CD4-positive, alpha-beta T cell (primary cell): ENCODE measurements around the gene PCDH12. TPM values are rescaled to one million over a fixed set of nuclear protein-coding genes. Genes with fewer than 3 reads are reported as not detected.

ENCODE experiments used
- ATAC-seq: fragments of 200-7000 bp; cut with Tn5 transposase; one replicate; pipeline ENCODE4 v1.10.0; 2022; ENCODE audit warnings: mild to moderate bottlenecking; ENCODE audit not compliant: poor library complexity
- CTCF ChIA-PET: fragments of 350-600 bp; sonication (Branson Sonifier 250); formaldehyde crosslinking; loops from one replicate; lab custom pipeline; 2021; ENCODE audit warnings: antibody characterized with exemption, inconsistent platforms; lab: Charles Lee
- POLR2A ChIA-PET: fragments of 350-600 bp; sonication (Branson Sonifier 250); formaldehyde crosslinking; loops from one replicate; lab custom pipeline; 2021; ENCODE audit warnings: antibody characterized with exemption, inconsistent platforms; lab: Charles Lee
- DNase-seq, 14 experiments: peaks; one replicate each; pipeline ENCODE4 v3.0.0-alpha.2; 2013 to 2020; ENCODE audit warnings: mixed read lengths in 2 of 14
- H3K27ac ChIP-seq, 2 donors: one replicate each; pipeline versions ENCODE4 v1.5.1 to v1.7.0; 2013; ENCODE audit warnings: low read length in 2 of 2, low read depth in 1 of 2, mild to moderate bottlenecking in 1 of 2
- H3K27me3 ChIP-seq, 2 experiments: 1 replicate in 1 of 2; 2 replicates in 1 of 2; pipeline versions ENCODE4 v1.6.1 to v1.7.0; 2013; ENCODE audit warnings: low read length in 2 of 2, control low read depth in 1 of 2, mild to moderate bottlenecking in 1 of 2, moderate library complexity in 1 of 2; ENCODE audit not compliant: insufficient read depth in 2 of 2, control insufficient read depth in 1 of 2
- H3K36me3 ChIP-seq: one replicate; pipeline ENCODE4 v1.6.1; 2013; ENCODE audit warnings: low read length, control low read depth; ENCODE audit not compliant: insufficient read depth
- H3K4me1 ChIP-seq: one replicate; pipeline ENCODE4 v1.6.1; 2013; ENCODE audit warnings: low read length, control low read depth; ENCODE audit not compliant: insufficient read depth
- H3K4me3 ChIP-seq: one replicate; pipeline ENCODE4 v1.5.1; 2013; ENCODE audit warnings: mild to moderate bottlenecking, low read length, moderate library complexity
- H3K9me3 ChIP-seq, 2 experiments: 1 replicate in 1 of 2; 2 replicates in 1 of 2; pipeline versions ENCODE4 v1.6.1 to v1.7.0; 2013; ENCODE audit warnings: low read length in 2 of 2, mild to moderate bottlenecking in 2 of 2, control low read depth in 1 of 2, moderate library complexity in 1 of 2; ENCODE audit not compliant: control insufficient read depth in 1 of 2, insufficient read depth in 1 of 2
- H3K27ac Mint-ChIP-seq: one replicate; pipeline ENCODE4 v1.8.0; 2020; ENCODE audit warnings: mixed read lengths
- H3K27me3 Mint-ChIP-seq: one replicate; pipeline ENCODE4 v1.8.0; 2021; ENCODE audit warnings: mixed read lengths
- H3K36me3 Mint-ChIP-seq: one replicate; pipeline ENCODE4 v1.8.0; 2021; ENCODE audit warnings: low read depth, mixed read lengths
- H3K4me1 Mint-ChIP-seq: one replicate; pipeline ENCODE4 v1.8.0; 2021; ENCODE audit warnings: low read depth, mixed read lengths
- H3K4me3 Mint-ChIP-seq: one replicate; pipeline ENCODE4 v1.8.0; 2020; ENCODE audit warnings: mild to moderate bottlenecking, mixed read lengths
- H3K9me3 Mint-ChIP-seq: one replicate; pipeline ENCODE4 v1.8.0; 2020; ENCODE audit warnings: mixed read lengths
- CTCF ChIP-seq: fragments of 200-600 bp; IDR thresholded peaks from one replicate; pipeline ENCODE4 v1.8.0; 2022; ENCODE audit warnings: antibody characterized with exemption, mild to moderate bottlenecking
- intact Hi-C, 2 experiments: fragments of 100-400 bp; cut with DNase I in 1 of 2; cut with micrococcal nuclease in 1 of 2; formaldehyde crosslinking; loops; one replicate each; pipeline versions ENCODE4 v1.15.1 to v1.9.0; 2023 to 2025; cut with DNase I, micrococcal nuclease
- total RNA-seq, 174 experiments: library from RNA in 2 of 174; stranded (reverse) in 2 of 174; gene quantifications; one replicate each; pipeline ENCODE4 v1.2.3 and lab custom pipeline; 2021 to 2026

PCDH12 gene
- total RNA-seq, 2 experiments from 2014 or later, result not detected

- peaks cover 4% of the 10 kb centered on the region for H3K4me1 Mint-ChIP-seq
- Histone ChIP-seq H3K27ac (no peak overlapping the region), H3K27me3 (no peaks in the 10 kb centered on the region), H3K9me3 (no peaks in the 10 kb centered on the region), H3K36me3 (peaks cover 84% of the 10 kb centered on the region), H3K4me1 (no peaks in the 10 kb centered on the region), H3K4me3 (no peak overlapping the region)
- no peak for ATAC-seq
- H3K9me3 Mint-ChIP-seq, result no peaks in the 10 kb centered on the region
- TF ChIP-seq CTCF, result no peak
- POLR2A ChIA-PET, result no interaction called here
- H3K36me3 Mint-ChIP-seq, result peaks cover 98% of the 10 kb centered on the region
- intact Hi-C loops, result no loop called here
- H3K4me3 Mint-ChIP-seq, result no peak overlapping the region
- no peak for DNase-seq
- CTCF ChIA-PET, result no interaction called here
- no peaks in the 10 kb centered on the region for H3K27me3 Mint-ChIP-seq
- H3K27ac Mint-ChIP-seq, result no peak overlapping the region
Observed at GRCh38 chr5:141982626-141983025, 24.6 kb upstream of the PCDH12 start.

GRCh38 chr5:141978389-141978788, 20.4 kb upstream of the PCDH12 start:
- peaks cover 28% of the 10 kb centered on the region for H3K4me1 Mint-ChIP-seq
- no peak overlapping the region for H3K27ac ChIP-seq
- H3K4me1 ChIP-seq, result no peaks in the 10 kb centered on the region
- no peak for DNase-seq
- no peak overlapping the region for H3K4me3 ChIP-seq
- peaks cover 92% of the 10 kb centered on the region for H3K36me3 Mint-ChIP-seq
- intact Hi-C loops, result no loop called here
- CTCF ChIA-PET, result interaction anchor here (1.6 kb wide), 1 partner anchor 9 kb away, joined by 8 read pairs; the partner anchor contains the start of gene RNF14
- H3K9me3 ChIP-seq, result no peaks in the 10 kb centered on the region
- ATAC-seq, result no peak
- no peak overlapping the region for H3K4me3 Mint-ChIP-seq
- no peaks in the 10 kb centered on the region for H3K9me3 Mint-ChIP-seq
- POLR2A ChIA-PET, result interaction anchor here (1.2 to 3.4 kb wide), 2 partner anchors 9 to 131 kb away, joined by 3 to 19 read pairs; partner anchors contain the start of gene RNF14
- peaks cover 74% of the 10 kb centered on the region for H3K36me3 ChIP-seq
- H3K27me3 ChIP-seq, result no peaks in the 10 kb centered on the region
- no peaks in the 10 kb centered on the region for H3K27me3 Mint-ChIP-seq
- H3K27ac Mint-ChIP-seq, result no peak overlapping the region
- no peak for TF ChIP-seq CTCF

GRCh38 chr5:141976176-141976575, 18.2 kb upstream of the PCDH12 start:
- ATAC-seq, result no peak

More at GRCh38 chr5:141976176-141976575, 18.2 kb upstream of the PCDH12 start:
- H3K27ac ChIP-seq, result no peak overlapping the region
- no peak overlapping the region for H3K27ac Mint-ChIP-seq
- no peaks in the 10 kb centered on the region for H3K9me3 Mint-ChIP-seq
- H3K9me3 ChIP-seq, result no peaks in the 10 kb centered on the region
- H3K4me3 Mint-ChIP-seq, result no peak overlapping the region
- POLR2A ChIA-PET, result no interaction called here
- no peak for TF ChIP-seq CTCF
- H3K36me3 ChIP-seq, result peaks cover 65% of the 10 kb centered on the region
- H3K4me1 ChIP-seq, result no peaks in the 10 kb centered on the region
- intact Hi-C loops, result no loop called here
- no peak for DNase-seq
- H3K4me3 ChIP-seq, result no peak overlapping the region
- peaks cover 33% of the 10 kb centered on the region for H3K4me1 Mint-ChIP-seq
- no peaks in the 10 kb centered on the region for H3K27me3 Mint-ChIP-seq
- CTCF ChIA-PET, result interaction anchor here (1.1 kb wide), 1 partner anchor 16 kb away, joined by 4 read pairs; no protein-coding TSS in a partner anchor
- no peaks in the 10 kb centered on the region for H3K27me3 ChIP-seq
- H3K36me3 Mint-ChIP-seq, result peaks cover 73% of the 10 kb centered on the region
